Measurements from ENCODE around the gene NPTX1. TPM values are rescaled to one million over a fixed set of nuclear protein-coding genes. Genes with fewer than 3 reads are reported as not detected.

NPTX1 gene
- total RNA-seq, 4 donors from 2014 or later = 1.1 to 2.6 (median 2.3) TPM

DNA sequence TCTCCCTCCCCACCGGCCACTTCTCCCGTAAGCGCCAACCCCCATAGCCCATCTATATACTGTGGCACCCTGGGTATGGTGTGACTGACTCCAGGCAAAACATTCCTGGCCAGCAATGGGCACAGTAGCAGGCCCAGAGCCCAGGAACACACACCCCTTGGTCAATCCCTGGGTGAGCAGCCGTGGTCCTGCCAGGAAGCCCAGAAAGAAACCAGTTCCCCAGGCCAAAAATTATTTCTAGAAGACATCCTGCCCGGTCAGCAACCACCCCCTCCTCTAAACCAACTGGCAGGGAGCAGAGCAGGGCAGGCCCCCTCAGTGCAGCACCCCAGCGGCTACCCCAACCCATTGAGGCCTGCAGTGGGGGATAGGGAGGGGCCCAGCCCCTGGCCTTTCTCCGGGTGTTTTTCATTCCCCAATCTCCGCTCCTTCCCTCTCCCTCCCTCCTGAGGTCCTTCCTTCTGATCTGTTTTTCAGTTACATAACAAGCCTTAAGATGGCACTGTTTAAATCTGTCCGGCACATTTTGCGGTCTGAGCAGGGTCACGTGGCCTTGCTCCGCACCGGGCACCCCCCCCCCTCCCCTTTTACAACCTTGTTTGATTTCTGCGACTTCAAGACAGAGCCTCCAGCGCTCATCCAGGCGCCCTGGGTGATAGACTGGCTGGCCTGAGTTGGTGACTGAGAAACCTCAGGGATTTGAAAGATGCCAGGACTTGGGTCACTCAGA is 2.0 kb downstream of the NPTX1 start:
- WGBS, 2 donors = 16 to 18% methylated on average over 16 of the region's 16 CpGs
- no peak for DNase-seq (ENCODE audit: low spot score in 2 of 2)
- no peak overlapping the region for H3K4me3 ChIP-seq (ENCODE audit: low read depth, poor library complexity, severe bottlenecking)
- intact Hi-C loops (cut with DNase I; ENCODE audit: low total_unique reads) = no loop called here
- TF ChIP-seq POLR2A (IDR thresholded peaks at IDR 0.05) = no peak
- TF ChIP-seq, protein P1, sequence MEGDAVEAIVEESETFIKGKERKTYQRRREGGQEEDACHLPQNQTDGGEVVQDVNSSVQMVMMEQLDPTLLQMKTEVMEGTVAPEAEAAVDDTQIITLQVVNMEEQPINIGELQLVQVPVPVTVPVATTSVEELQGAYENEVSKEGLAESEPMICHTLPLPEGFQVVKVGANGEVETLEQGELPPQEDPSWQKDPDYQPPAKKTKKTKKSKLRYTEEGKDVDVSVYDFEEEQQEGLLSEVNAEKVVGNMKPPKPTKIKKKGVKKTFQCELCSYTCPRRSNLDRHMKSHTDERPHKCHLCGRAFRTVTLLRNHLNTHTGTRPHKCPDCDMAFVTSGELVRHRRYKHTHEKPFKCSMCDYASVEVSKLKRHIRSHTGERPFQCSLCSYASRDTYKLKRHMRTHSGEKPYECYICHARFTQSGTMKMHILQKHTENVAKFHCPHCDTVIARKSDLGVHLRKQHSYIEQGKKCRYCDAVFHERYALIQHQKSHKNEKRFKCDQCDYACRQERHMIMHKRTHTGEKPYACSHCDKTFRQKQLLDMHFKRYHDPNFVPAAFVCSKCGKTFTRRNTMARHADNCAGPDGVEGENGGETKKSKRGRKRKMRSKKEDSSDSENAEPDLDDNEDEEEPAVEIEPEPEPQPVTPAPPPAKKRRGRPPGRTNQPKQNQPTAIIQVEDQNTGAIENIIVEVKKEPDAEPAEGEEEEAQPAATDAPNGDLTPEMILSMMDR (IDR thresholded peaks at IDR 0.05) = no peak

DNA sequence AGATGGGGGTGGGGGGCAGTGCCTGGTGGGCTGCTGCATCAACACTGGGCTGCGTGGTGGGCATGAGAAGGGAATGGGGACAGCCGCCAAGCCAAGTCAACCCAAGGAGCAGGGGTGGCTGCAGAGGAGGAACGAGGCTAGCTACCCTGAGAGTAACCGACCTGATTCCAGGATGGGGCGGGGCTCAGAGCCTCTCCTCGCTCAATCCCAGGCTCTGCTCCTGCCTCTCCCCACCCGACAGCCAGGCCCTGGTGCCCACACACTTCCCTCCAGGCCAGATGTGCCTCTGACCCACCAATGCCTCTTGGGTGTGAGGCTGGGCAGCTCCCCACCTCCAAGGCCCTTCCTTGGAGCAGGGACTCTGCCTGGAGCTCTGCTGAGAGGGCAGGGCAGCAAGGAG is 2.7 kb downstream of the NPTX1 start:
- intact Hi-C loops (cut with DNase I; ENCODE audit: low total_unique reads) = no loop called here
- 44 to 48% methylated on average over 6 to 7 of the region's 7 CpGs for WGBS, 2 donors
- DNase-seq (ENCODE audit: low spot score in 2 of 2) = no peak
- TF ChIP-seq, protein P1 (IDR thresholded peaks at IDR 0.05) = no peak
- TF ChIP-seq POLR2A (IDR thresholded peaks at IDR 0.05) = no peak
- H3K4me3 ChIP-seq (ENCODE audit: low read depth, poor library complexity, severe bottlenecking) = no peak overlapping the region

DNA sequence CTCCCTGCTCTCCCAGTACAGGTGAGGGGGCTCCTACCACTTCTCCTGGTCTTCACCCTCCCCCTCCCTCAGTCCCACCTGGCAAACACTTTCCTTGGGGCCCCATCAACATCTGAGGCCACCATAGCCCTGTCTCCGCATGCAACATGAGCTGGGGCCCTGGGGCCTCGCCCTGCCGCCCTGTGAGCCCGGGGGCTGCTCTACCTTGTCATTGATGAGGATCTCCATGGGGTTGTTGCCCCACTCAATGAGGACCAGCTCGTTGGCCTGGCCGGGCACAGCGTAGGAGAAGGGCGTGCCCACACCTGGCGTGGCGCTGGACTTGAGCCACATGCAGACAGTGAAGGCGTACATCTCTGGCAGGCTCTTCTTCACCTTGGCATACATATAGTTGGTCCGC is 3.4 kb downstream of the NPTX1 start:
- 62 to 81% methylated on average over 10 to 12 of the region's 12 CpGs for WGBS, 2 donors
- DNase-seq (ENCODE audit: low spot score in 2 of 2) = no peak
- H3K4me3 ChIP-seq (ENCODE audit: low read depth, poor library complexity, severe bottlenecking) = no peak overlapping the region
- intact Hi-C loops (cut with DNase I; ENCODE audit: low total_unique reads) = no loop called here
- TF ChIP-seq, protein P1 (IDR thresholded peaks at IDR 0.05) = no peak
- TF ChIP-seq POLR2A (IDR thresholded peaks at IDR 0.05) = no peak

DNA sequence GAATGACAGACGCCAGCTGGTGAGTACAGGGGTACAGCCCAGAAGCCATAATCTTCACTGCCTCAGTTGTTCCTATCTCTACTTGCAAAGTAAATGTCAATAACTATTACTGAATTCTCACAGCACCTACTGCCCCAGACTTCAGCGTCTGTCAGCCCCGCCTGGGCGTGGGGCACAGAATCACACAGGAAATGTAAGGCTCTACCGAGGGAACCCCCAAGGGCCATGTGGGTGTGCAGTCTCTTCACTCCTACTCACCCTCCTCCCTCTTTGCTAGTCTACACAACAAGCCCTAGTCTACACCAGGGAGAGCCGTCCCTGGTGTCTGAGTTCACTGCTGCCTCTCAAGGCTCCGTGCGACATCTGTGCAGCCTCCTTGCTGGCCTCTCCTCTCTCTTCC is 4.5 kb downstream of the NPTX1 start:
- 64% methylated on average over 8 of the region's 8 CpGs for WGBS, 2 donors
- no peak for DNase-seq (ENCODE audit: low spot score in 2 of 2)
- TF ChIP-seq, protein P1 (IDR thresholded peaks at IDR 0.05) = no peak
- no peak for TF ChIP-seq POLR2A (IDR thresholded peaks at IDR 0.05)
- intact Hi-C loops (cut with DNase I; ENCODE audit: low total_unique reads) = no loop called here
- H3K4me3 ChIP-seq (ENCODE audit: low read depth, poor library complexity, severe bottlenecking) = no peak overlapping the region

DNA sequence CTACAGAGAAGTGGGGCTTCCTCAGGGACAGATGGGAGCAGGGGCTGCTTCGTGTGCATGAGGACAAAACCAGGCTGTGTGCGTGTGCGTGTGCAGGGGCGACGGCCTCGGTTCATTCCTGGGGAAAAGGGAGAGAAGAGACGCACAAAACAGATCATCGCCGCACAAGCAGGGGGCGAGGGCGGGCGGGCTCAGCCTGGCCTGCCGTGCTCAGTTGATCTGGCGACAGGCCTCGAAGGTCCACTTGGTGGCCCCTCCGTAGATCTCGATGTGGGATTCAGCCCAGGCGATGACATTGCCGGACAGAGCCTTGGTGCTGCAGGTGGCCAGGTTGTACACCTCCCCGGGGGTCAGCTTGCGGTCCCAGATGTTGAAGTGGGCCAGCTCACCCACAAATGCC is 5.8 kb downstream of the NPTX1 start:
- 85 to 87% methylated on average over 14 to 17 of the region's 21 CpGs for WGBS, 2 donors
- no peak for DNase-seq (ENCODE audit: low spot score in 2 of 2)
- TF ChIP-seq POLR2A (IDR thresholded peaks at IDR 0.05) = no peak
- TF ChIP-seq, protein P1 (IDR thresholded peaks at IDR 0.05) = no peak
- intact Hi-C loops (cut with DNase I; ENCODE audit: low total_unique reads) = no loop called here
- no peak overlapping the region for H3K4me3 ChIP-seq (ENCODE audit: low read depth, poor library complexity, severe bottlenecking)

DNA sequence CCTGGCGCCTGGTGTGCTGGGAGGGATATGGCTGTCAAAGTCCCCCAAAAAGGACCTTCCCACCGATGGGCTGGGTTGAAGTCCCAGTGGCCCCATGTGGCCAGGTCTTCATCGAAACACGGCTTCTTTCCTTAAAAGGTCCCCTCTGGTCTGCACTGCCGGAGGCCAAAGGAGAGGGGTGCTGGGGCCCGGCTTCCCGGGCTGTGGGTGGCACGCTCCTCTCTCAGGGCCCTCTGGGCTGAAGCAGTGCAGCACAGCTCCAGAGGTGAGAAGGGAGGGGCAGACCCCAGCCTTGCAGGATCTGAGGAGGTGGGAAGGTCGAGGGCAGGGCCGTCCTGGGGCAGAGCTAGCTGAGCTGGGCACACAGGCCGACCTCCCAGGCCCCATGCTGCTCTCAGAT is 6.7 kb downstream of the NPTX1 start:
- 77 to 81% methylated on average over 7 to 11 of the region's 11 CpGs for WGBS, 2 donors
- intact Hi-C loops (cut with DNase I; ENCODE audit: low total_unique reads) = no loop called here
- TF ChIP-seq, protein P1 (IDR thresholded peaks at IDR 0.05) = no peak
- no peak for TF ChIP-seq POLR2A (IDR thresholded peaks at IDR 0.05)
- H3K4me3 ChIP-seq (ENCODE audit: low read depth, poor library complexity, severe bottlenecking) = no peak overlapping the region
- no peak for DNase-seq (ENCODE audit: low spot score in 2 of 2)

Measured in lower leg skin (tissue), 4 donors.